Subcutaneous preadipocyte (primary cell): ENCODE results near the gene ZNF106. TPM values are rescaled to one million over a fixed set of nuclear protein-coding genes. Genes with fewer than 3 reads are reported as not detected.

ENCODE experiments used
- small RNA-seq: library from RNA; depleted of rRNA; stranded (forward); fragments of <200 nt; gene quantifications from one replicate; pipeline ENCODE3, GENCODE V24; 2012
- total RNA-seq: library from RNA; depleted of rRNA; stranded (reverse); fragments of >200 nt; gene quantifications from 2 replicates; pipeline ENCODE4 v1.2.3, GENCODE V29; 2012

ZNF106 gene
- total RNA-seq = 77.2 and 103 TPM in 2 replicates

DNA sequence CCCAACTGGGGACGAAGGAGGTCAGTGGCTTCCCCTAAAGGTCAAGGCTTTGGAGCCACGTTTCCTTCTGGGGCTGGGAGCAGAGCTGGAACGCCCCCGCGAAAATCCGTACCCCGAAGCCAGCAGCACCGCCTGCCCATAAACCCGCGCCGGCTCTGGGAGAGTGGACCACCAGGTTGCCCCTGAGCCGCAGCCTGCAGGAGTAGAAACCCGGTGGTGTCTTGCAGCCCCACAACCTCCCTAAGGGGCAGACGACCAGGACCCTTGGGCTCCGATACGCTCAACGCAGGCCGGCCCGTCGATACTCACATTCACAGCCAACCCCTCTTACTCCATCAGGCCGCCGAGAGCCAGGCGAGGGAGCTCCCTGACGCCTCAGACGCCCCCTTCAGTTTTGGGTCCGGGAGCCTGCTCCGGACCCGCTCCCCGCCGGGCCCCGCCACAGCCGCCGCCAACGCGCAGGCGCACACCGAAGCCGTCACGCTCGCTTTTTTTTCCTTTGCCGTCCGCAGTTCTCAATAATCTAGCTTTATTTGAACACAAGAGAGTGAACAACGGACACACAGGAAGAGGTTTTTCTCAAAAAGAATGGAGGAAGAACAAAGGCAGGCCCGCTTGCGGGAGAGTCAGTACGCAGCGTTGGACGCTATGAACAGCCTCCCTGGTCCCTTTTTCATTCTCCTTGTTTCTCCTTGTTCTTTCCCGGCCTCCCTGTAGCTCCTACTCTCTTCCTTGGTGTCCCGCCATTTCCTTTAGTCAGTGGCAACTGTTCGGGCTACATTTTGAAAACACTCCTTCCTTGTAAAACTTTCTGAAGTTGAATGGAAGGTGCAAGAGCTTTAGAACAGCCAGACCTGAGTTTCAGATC is at the start of gene ZNF106:
Gene ZNF106, minus strand, starts transcription at position 471 of the 868 bp plus-strand sequence. CDS start 18,852 bp downstream, outside the sequence.

DNA sequence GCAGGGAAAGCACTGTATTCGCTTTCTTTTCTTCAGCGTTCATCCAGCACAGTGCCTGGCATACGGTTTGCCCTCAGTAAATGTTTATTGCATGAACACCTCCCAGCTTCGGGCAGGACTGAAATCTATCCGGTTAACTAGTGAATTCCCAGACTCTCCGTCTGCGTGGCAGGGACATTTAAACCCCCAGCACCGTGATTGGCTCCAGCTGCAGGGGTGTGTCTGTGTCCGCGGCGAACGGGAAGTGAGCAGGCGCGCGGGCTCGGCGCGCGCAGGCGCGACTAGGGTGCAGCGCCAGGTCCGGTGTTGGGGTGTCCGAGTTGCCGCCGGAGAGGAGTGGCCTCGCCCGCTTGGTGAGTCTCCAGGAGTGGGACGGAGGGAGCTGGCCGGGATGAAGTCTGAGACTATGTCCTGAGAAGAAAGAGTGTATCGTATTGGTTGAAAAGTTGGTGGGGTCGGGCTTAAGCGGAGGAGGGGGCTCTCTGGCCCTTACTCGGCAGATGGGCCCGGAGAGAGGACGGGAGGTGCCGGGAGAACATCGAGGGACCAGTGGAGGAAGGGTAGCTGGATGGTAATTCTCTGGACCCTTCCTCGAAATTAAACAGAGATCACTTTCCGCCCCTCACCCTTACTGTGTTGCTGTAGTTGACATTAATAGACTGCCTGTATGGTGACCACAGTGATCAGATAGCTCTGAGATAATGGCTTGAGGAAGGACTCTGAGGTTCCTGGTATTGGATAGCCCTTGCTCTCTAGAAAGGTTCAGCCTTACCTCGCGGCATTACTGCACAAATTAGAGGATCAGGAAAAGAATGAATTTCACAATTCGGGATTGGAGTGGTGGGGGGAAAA is 4.6 kb upstream of the ZNF106 start, which contains the start of gene SNAP23:
Gene SNAP23, plus strand, starts transcription at position 274 of the 852 bp plus-strand sequence. CDS start 16,213 bp downstream, outside the sequence.

Small RNAs within 50 kb of the gene (small RNA-seq; reads per million reads assigned to genes)
- not detected for gene RNU6-188P

Other genes starting within 250 kb of the ZNF106 start
- gene GANC, start 217.9 kb downstream of the ZNF106 start, total RNA-seq = 17.6 and 19.7 TPM in 2 replicates
- gene TMEM87A, start 217.7 kb downstream of the ZNF106 start, total RNA-seq = 43.4 and 51.0 TPM in 2 replicates
- 1.2 and 1.5 TPM in 2 replicates for gene CAPN3, start 131.6 kb downstream of the ZNF106 start, total RNA-seq
- 57.0 and 61.6 TPM in 2 replicates for gene SNAP23, start 4.5 kb upstream of the ZNF106 start, total RNA-seq
- gene LRRC57, start 57.7 kb upstream of the ZNF106 start, total RNA-seq = 9.6 and 14.1 TPM in 2 replicates
- 20.6 and 30.5 TPM in 2 replicates for gene HAUS2, start 57.7 kb upstream of the ZNF106 start, total RNA-seq
- 10.3 and 11.5 TPM in 2 replicates for gene STARD9, start 84.5 kb upstream of the ZNF106 start, total RNA-seq
- 6.2 and 11.9 TPM in 2 replicates for gene CDAN1, start 246.0 kb upstream of the ZNF106 start, total RNA-seq